Measurements from ENCODE around the gene CAMTA1.

Gene CAMTA1

DNA sequence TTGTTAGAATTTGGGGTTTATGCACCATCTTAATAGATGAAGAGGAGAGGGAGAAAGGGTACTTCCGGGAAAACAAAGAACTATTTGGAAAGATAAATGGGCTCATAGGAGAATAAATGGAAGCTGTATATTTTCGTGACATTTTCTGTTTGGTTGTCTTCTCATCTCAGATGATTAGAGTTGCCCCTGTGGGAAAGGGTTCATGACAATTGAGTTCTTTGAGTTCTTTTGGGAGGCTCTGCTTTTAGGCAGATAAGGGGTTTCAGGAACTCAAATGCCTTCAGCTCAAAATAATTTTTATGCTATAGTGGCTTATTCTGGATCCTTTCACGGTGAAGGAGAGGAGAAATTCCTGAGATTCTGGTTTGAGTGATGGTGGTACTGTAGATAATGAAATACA is 63.6 kb downstream of the CAMTA1 start:
- no peak for DNase-seq (ENCODE audit: low read depth in 2 of 3, low spot score in 2 of 3)

DNA sequence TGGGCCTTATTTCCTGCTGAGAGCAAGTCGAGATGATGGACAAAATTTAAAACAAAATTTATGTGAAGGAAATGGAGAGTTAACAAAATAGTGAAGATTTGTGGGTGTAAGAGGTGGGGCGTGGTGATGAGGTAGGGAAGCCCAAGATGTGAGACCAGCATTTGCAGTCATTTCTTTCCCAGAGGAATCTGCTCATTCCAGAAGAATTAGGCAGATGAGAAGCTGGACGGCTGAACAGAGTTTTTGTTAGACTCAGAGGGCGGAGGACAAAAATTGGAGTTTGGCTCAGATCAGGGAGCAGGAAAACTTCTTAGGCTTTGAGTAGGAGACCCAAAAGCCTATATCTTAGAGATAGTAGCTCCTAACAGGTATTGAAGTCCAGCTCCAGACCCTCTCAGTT is 65.3 kb downstream of the CAMTA1 start:
- no peak for DNase-seq (ENCODE audit: low read depth in 2 of 3, low spot score in 2 of 3)

DNA sequence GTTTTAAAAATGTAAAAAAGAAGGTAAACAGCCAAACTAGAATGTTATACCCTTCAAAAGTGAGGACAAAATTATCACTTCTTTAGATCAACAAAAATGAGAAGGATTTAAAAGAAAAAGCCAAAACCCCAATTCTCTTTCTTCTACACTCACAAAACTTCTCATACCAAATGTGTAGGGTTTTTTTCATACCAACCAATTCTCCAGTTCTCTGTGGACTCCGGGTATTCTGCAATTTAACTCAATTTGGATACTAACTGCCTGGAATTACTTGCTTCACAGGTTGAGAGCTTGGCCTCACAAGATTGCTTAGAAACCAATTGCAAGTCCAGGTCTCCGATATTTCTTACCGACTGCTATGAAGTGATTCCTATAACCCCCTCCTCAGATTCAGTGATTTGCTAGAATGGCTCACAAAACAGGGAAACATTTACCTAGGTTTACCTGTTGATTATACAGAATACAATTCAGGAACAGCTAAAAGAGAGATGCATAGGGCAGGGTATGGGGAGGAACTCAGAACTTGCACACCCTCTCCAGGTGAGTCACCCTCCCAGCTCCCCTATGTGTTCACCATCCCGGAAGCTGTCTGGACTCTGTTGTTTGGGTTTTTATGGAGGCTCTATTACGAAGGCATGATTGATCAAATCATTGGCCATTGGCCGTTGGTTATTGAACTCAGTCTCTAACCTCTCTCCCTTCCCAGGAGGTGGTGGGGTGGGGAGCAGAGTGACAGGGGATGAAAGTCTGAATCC is 67.1 kb downstream of the CAMTA1 start:
- no peak for DNase-seq (ENCODE audit: low read depth in 2 of 3, low spot score in 2 of 3)

DNA sequence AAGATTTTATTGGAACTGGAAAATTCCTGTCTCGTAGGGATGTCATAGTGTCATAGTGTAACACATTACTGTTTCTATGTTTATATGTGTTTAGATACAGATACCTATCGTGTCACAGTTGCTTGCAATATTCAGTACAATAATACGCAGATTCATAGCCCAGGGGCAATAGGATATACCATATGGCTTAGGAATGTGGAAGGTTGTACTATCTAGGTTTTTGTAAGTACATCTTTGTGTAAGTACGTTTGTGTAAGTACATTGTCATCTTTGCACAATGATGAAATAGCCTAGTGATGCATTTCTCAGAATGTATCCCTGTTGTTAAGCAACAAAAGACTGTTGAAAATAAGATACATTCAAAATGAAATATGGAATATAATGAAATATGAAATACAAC is 68.9 kb downstream of the CAMTA1 start:
- no peak for DNase-seq (ENCODE audit: low read depth in 2 of 3, low spot score in 2 of 3)

DNA sequence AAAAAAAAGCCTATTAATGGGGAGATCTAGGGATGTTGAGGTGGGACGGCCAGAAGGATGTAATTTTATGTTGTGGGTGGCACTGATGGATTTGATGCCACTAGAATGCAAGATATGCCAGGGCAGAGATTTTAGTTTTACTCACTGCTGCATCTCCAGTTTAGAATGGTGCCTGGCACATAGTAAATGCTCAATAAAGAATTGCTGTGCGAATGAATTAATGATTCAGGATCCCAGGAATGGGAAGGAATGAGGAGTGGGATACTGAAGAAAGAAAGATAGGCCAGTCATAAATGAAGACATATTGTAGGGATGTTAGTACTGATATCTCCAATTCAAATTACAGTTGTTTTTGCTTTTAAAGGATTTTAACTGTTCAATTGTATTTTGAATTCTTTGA is 72.6 kb downstream of the CAMTA1 start:
- no peak for DNase-seq (ENCODE audit: low read depth in 2 of 3, low spot score in 2 of 3)

DNA sequence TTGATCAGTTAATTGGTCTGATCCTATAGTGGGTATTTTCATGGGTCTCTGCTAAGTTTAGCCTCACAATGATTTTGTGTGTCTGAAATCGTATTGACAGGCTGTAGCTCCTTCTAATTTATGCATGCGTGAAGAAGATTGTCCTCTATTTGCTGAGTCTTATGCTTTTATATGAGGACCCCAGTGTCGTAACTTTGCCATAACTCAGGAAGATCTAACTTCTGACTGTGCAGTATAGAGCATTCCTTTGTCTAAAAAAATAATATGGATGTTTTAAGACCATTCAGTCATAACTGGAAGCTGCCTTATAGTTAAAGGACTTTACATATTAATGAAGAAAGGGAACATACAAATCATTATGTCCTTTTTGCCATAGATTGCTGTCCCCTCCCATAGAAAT is 73.3 kb downstream of the CAMTA1 start:
- DNase-seq (ENCODE audit: low read depth in 2 of 3, low spot score in 2 of 3) = no peak

DNA sequence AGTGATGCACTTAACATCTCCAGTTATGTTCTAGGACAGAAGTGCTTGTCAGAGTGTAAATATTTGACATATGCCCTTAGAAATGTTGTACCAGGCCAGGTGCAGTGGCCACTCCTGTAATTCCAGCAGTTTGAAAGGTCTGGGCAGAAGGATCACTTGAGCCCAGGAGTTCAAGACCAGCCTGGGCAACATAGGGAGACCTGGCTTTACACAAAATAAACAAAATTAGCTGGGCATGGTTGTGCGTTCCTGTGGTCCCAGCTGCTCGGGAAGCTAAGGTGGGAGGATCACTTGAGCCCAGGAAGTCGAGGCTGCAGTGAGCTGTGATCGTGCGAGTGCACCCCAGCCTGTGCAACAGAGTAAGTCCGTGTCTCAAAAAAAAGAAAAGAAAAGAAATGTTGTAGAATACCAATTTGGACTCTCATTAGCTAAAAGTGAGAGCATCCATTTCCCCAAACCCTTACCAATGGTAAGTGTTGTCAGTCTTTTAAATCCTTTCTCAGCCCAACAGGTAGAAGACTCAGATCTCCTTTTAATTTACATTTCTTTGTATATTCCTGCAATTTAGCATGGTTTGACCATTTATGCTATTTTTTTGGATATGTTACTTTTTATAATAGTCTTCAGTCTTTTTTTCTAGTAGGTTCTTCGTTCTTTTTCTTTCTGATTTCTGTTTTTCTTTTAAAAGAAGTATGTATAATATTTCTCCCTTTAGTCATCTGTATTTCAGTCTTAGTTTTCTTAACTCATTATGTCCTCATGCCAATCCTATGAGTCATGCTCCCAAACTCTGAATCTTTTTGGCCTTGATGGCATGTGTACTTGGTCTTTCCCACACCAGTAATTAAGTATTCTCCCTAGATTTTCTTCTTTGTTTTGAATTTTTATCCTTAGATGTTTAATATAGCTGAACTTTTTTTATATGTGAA is 74.4 kb downstream of the CAMTA1 start:
- no peak for DNase-seq (ENCODE audit: low read depth in 2 of 3, low spot score in 2 of 3)

DNA sequence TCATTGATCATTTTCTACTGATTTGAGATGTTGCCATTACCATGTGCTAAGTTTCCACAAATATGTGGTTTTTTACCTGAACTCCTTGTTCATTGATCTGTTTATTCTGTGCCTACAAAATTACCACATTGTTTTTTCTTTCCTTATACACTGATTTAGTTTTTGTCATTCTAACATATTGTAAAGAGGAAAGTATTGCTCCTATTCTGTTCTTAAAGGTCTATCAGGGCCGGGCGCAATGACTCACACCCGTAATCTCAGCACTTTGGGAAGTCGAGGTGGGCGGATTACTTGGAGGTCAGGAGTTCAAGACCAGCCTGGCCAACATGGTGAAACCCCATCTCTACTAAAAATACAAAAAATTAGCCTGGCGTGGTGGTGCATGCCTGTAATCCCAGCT is 75.1 kb downstream of the CAMTA1 start:
- no peak for DNase-seq (ENCODE audit: low read depth in 2 of 3, low spot score in 2 of 3)

DNA sequence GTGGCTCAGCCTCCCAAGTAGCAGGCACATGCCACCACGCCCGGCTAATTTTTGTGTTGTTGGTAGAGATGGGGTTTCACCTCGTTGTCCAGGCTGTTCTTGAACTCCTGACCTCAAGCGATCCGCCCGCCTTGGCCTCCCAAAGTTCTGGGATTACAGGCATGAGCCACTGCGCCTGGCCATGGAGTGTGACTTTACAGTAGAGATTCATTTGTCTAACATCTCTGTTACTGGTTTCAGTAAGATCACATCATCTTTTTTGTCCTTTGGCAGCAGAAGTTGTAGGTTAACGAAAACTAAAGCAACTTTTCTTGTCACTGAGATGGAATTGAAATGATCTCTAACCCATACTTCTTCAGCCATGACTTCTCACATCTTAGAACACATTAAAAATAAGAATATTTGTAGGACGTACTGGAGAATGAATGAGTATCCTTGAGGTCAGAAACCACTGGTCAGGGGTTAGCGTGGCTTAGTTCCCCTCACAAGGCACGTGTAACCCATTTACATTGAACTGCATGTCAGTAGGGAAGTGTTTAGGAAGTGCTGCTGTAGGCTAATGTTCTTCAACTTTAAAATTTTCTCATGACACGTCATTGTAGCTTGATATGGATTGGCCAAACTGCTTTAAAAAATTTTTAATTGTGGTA is 75.9 kb downstream of the CAMTA1 start:
- no peak for DNase-seq (ENCODE audit: low read depth in 2 of 3, low spot score in 2 of 3)

DNA sequence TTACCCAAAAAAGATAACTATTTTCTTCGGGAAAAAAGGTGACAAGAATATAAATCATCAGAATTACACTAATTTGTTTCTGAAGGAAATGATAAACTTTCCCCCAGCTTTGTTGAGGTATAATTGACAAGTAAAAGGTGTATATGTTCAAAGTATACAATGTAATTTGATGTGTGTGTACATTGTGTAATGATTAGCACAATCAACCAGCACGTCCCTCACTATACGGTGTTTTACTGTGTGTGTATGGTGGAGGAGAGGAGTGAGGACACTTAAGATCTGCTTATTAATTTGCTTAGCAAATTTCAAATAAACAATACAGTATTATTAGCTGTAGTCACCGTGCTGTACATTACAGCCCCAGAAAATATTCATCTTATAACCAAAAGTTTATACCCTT is 77.7 kb downstream of the CAMTA1 start:
- no peak for DNase-seq (ENCODE audit: low read depth in 2 of 3, low spot score in 2 of 3)

DNA sequence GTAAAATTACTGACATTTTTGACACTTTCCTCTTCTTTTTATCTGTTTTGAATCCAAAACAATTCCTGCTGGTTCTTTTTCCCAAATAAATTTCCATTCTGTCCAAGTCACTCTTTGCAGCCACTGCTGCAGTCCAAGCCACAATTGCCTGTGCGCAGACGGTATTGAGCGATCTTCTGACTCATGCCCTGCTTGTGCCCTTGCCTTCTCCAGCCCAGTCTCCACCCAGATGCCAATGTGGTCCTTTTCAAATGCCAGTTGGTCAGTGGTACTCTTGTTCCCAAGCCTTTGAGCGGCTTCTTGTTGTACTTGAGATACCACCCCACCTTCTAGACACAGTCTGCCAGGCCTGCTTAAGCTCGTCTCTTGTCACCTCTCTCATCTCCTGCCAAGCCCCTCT is 78.9 kb downstream of the CAMTA1 start:
- no peak for DNase-seq (ENCODE audit: low read depth in 2 of 3, low spot score in 2 of 3)

DNA sequence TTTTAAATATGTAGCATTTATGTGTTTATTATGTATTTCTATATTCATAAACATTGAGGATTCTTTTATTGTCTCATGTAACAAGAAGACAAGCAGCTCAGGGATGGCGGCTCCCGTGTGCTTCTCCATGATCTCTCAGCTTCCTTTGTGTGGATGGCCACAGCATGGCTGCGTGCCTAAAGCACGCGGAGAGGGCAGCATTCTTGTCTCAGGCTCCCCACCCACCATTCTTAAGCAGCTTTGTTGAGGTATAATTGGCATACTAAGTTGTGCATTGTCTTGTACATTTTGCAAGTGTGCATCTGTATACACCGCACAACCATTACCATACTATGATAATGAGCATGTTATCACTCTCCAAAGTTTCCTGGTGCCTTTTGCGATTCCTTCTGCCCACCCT is 81.6 kb downstream of the CAMTA1 start:
- DNase-seq (ENCODE audit: low read depth in 2 of 3, low spot score in 2 of 3) = no peak

DNA sequence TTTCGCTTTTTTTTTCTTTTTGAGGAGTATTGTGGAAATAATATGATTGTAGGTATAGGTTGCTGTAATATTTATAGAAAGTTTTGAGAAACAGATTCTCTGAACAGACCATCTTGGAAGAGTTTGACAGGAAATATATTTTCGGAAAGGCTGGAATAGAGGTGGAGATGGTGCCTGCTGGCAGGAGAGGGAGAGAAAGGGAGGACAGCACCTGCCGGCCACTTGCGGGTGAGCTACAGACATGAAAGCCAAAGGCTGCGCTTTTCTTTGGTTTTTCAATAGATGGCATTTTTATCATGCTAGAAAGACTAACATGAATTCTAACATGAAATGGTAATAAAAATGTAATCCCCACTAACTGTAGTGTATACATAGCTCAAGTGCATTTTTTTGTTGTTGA is 82.1 kb downstream of the CAMTA1 start:
- DNase-seq (ENCODE audit: low read depth in 2 of 3, low spot score in 2 of 3) = no peak

DNA sequence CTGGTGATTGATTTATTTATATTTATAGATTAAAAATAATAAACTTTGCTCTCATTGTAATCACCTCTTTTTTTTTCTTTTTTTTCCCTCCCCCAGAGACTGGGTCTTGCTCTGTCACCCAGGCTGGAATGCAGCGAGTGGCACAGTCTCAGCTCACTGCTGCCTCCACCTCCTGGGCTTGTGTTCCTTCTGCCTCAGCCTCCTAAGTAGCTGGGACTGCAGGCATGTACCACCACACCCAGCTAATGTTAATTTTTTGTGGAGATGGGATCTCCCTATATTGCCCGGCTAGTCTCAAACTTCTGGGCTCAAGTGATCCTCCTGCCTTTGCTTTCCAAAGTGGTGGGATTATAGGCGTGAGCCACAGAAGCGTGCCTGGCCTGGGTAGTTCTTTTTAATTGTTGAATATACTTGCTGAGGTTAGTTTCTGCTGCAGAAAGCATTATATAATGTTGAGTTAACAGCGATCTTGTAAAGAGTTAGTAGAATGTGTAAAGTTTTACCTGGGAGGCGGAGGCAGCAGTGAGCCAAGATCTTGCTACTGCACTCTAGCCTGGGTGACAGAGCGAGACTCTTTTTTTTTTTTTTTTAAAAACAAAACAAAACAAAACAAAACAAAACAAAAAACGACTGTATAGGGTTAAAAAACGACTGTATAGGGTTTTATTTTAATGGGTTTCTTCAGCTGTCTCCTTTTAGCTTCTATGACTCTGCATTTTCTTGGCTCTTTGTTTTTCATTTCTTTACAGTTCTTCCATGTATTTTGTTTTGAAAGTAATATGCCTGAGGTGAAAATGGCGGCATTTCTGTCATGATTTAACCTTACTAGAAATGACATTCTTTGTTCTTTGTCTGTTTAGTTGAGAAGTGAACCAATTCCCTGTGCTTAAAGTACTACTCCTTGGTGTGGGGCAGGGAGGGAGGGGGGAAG is 82.7 kb downstream of the CAMTA1 start:
- no peak for DNase-seq (ENCODE audit: low read depth in 2 of 3, low spot score in 2 of 3)

DNA sequence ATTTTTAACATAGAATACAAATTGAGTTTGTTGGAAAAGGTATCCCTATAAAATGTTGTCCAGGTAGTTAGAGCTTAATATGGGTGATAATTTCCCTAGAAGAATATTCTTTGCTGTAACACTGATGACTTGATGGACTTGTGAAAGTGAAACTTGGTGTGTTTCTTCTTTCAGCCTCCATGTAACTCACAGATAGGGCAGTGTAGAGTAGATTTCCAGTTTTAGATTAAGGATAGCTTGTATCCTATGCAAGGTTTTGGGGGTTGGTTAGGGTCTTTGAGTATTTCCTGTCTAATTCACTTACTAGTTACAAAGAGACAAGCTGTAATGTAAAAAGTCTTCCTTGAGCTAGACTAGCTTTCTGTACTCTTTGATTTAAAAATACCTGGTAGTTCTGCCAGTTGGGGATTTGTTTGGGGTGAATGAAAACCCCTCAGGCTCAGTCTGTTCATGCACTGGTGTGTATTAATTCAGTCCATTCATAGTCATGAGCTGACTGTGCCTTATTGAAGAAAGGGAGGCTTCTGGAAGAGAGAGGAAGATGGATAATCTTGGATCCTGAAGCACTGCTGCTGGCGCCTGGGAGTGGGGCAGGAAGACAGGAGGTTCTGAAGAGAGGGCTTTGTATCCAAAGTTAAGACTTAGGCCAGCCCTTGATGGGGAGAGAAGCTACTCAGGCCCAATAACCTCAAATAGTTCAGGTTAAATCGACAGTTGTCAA is 83.6 kb downstream of the CAMTA1 start:
- no peak for DNase-seq (ENCODE audit: low read depth in 2 of 3, low spot score in 2 of 3)

DNA sequence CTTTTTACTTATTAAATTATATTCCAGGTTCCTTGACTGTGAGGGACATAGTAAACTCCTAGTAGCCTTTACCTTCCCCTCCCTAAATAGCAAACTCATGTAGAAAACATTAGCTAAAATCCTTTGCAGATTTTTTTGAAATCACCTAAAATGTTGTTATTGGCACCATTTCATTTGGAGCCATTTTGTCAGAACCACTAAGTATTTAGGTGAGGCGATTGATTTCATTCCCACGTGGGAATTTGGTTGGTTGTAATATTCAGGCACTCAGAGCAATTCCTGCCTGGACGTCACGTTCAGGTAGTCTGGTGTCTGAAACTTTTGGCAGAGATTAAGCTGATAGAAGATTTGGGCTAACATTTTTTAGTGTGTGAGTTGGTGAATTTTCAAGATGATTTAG is 84.3 kb downstream of the CAMTA1 start:
- DNase-seq (ENCODE audit: low read depth in 2 of 3, low spot score in 2 of 3) = no peak

DNA sequence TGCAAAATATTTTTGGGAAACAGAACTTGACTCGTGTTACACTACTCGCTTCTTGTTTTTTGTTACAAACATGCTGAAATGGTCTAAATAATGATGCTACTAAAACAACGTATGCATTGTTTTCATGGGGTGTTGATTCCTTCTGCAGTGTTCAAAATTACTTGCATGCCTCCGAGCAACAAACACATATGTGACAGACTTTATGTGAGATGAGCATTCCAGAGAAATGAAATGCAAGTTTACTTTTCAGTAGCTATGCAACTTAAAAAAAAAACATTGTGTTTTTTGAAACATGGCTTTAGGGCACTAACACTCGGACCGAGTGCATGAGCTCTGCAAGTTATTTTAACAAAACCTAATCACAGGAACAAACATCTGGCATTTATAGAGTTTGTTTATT is 84.8 kb downstream of the CAMTA1 start:
- DNase-seq (ENCODE audit: low read depth in 2 of 3, low spot score in 2 of 3) = no peak

DNA sequence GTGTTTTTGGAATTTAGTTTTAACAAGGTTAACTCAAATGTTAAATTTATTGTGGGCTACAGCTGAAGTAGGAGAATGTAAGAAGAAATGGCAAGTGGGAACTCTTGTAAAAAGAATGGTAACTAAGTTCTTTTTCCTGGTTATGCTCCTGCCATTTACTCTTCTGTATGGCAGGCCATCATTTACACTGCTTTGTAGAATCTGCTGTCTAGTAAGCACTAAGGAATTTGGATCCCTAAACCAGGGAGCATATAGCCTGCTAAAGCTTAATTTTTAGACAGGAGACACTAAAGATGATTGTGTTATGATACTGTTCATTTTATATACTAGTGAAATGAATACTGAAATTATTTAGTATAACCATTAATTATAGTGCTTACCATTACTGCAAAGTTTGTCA is 85.3 kb downstream of the CAMTA1 start:
- DNase-seq (ENCODE audit: low read depth in 2 of 3, low spot score in 2 of 3) = no peak

DNA sequence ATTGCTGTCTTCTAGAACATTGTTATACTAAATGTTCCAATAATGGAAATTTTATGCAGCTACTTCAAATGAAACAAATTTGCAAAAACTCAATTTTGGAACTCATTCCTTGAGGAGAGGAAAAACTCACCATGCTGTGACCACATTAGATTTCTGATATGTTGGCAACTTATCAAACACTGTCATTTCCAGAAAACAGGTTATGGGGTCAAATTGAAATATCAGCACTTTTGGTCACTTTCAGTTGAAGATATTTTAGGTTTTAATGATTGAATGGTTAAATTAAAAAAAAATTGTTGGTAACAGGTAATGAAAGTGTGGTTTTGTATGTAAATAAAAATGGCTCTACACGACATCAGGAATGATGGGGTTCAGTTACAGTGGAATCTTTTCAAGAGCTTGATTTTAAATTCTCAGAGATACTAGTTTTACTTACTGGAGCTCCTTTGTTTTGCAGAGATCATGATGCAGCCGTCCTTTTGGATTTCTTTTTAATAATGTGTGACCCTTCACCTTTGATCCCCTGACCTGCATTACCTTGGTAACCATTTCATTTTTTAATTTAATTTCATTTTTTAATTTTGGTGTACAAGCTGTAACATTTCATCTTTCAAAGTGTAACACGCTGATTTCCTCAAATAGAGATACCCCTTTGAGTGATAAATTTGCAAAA is 86.2 kb downstream of the CAMTA1 start:
- DNase-seq (ENCODE audit: low read depth in 2 of 3, low spot score in 2 of 3) = no peak
